Neural crest cell (in vitro differentiated cells): ENCODE results near the gene GPR152. TPM values are rescaled to one million over a fixed set of nuclear protein-coding genes. Genes with fewer than 3 reads are reported as not detected.

Experiments used
- DNase-seq: peaks from one replicate; pipeline ENCODE4 v3.0.0; 2021; ENCODE audit warnings: low read depth, mixed read lengths, low spot score
- H3K27ac Mint-ChIP-seq: one replicate; pipeline ENCODE4 v1.8.0; 2021; ENCODE audit warnings: mild to moderate bottlenecking, mixed read lengths; ENCODE audit not compliant: unreplicated experiment
- H3K27me3 Mint-ChIP-seq: 2 replicates; pipeline ENCODE4 v1.8.0; 2021; ENCODE audit warnings: low read depth, mild to moderate bottlenecking, mixed read lengths
- H3K36me3 Mint-ChIP-seq: 2 replicates; pipeline ENCODE4 v1.8.0; 2021; ENCODE audit warnings: low read depth, mild to moderate bottlenecking, mixed read lengths
- H3K4me1 Mint-ChIP-seq: 2 replicates; pipeline ENCODE4 v1.8.0; 2021; ENCODE audit warnings: mixed read lengths
- H3K4me3 Mint-ChIP-seq: one replicate; pipeline ENCODE4 v1.8.0; 2021; ENCODE audit warnings: mild to moderate bottlenecking, mixed read lengths
- H3K9me3 Mint-ChIP-seq: 2 replicates; pipeline ENCODE4 v1.8.0; 2021; ENCODE audit warnings: mixed read lengths
- total RNA-seq: library from RNA; stranded (reverse); gene quantifications from 2 replicates; pipeline ENCODE4 v1.2.1, GENCODE V29; 2021
- TF ChIP-seq, protein P1 (sequence below): fragments of 200-600 bp; sonication (generic); conservative IDR thresholded peaks from 2 replicates; pipeline ENCODE4 v1.5.0; 2021; ENCODE audit warnings: antibody characterized with exemption, mild to moderate bottlenecking

Gene GPR152
- total RNA-seq, 1 donor from 2014 or later: not detected

GRCh38 chr11:67455054-67455453, 2.5 kb upstream of the GPR152 start, which contains the start of gene CABP4:
Gene CABP4 (plus strand): TSS chr11:67455354. CDS start chr11:67455424, 70 bp downstream.
- Mint-ChIP-seq H3K27me3 (no peaks in the 10 kb centered on the region), H3K27ac (no peak within 1 kb of the TSS), H3K4me1 (peaks cover 6% of the 10 kb centered on the region), H3K4me3 (no peak within 1 kb of the TSS), H3K9me3 (no peaks in the 10 kb centered on the region), H3K36me3 (no peaks in the 10 kb centered on the region)
- no peak for DNase-seq
- TF ChIP-seq, protein P1, sequence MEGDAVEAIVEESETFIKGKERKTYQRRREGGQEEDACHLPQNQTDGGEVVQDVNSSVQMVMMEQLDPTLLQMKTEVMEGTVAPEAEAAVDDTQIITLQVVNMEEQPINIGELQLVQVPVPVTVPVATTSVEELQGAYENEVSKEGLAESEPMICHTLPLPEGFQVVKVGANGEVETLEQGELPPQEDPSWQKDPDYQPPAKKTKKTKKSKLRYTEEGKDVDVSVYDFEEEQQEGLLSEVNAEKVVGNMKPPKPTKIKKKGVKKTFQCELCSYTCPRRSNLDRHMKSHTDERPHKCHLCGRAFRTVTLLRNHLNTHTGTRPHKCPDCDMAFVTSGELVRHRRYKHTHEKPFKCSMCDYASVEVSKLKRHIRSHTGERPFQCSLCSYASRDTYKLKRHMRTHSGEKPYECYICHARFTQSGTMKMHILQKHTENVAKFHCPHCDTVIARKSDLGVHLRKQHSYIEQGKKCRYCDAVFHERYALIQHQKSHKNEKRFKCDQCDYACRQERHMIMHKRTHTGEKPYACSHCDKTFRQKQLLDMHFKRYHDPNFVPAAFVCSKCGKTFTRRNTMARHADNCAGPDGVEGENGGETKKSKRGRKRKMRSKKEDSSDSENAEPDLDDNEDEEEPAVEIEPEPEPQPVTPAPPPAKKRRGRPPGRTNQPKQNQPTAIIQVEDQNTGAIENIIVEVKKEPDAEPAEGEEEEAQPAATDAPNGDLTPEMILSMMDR: no peak

- H3K27ac Mint-ChIP-seq: no peak overlapping the region
Observed at GRCh38 chr11:67453816-67454732, 1.5 kb upstream of the GPR152 start.

GRCh38 chr11:67451658-67451976, 912 bp downstream of the GPR152 start:
- no peak for DNase-seq
- TF ChIP-seq, protein P1: no peak
- H3K27ac Mint-ChIP-seq: no peak overlapping the region

More at GRCh38 chr11:67453816-67454732, 1.5 kb upstream of the GPR152 start:
- no peaks in the 10 kb centered on the region for H3K36me3 Mint-ChIP-seq
- TF ChIP-seq, protein P1: no peak
- peaks cover 10% of the 10 kb centered on the region for H3K4me1 Mint-ChIP-seq
- no peak overlapping the region for H3K4me3 Mint-ChIP-seq
- DNase-seq: no peak
- H3K9me3 Mint-ChIP-seq: no peaks in the 10 kb centered on the region
- no peaks in the 10 kb centered on the region for H3K27me3 Mint-ChIP-seq

DNA sequence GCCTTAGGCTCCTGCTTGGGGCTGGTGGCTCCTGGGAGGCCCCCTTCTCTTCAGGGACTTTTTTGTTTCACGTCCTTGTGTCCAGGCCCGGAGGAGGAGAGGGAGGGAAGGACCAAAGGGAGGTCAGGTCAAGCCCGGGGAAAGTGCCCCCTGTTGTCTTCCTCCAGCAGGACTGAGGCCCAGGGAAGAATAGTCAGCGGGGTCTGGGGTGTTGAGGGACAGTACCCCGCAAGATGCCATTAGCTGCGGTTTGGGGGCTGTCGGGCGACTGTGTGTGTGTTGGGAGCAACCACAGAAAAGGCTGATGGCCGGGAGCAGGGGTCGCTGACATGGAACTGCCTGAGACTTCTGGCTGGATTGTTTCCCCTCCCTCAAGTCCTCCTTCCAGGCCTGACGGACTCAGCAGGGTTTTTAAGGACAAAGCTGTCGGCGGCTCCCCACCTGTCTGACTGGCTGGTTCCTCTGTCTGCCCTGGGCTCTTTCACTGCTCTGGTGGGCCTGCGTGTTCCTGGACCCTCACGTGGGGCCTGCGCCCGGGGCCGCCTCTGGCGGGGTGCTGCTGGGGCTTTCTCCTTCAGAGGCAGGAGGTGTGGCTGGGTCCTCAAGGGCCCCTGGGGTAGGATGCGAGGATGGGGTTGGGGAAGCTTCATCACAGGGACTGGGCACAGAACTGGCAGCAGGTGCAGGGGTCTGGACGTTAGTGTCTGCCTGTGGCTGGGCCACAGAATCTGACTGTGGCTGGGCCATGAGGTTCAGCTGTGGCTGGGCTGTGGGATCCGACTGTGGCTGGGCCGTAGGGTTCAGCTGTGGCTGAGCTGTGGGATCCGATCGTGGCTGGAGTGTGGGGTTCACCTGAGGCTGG, 1.5 kb downstream of the GPR152 start:
- DNase-seq: no peak

More at GRCh38 chr11:67451658-67451976, 912 bp downstream of the GPR152 start:
- no peaks in the 10 kb centered on the region for H3K9me3 Mint-ChIP-seq
- no peaks in the 10 kb centered on the region for H3K27me3 Mint-ChIP-seq
- H3K36me3 Mint-ChIP-seq: no peaks in the 10 kb centered on the region
- peaks cover 10% of the 10 kb centered on the region for H3K4me1 Mint-ChIP-seq
- H3K4me3 Mint-ChIP-seq: no peak overlapping the region

More for the DNA sequence above, 1.5 kb downstream of the GPR152 start:
- Mint-ChIP-seq H3K4me1 (peaks cover 10% of the 10 kb centered on the region), H3K9me3 (no peaks in the 10 kb centered on the region), H3K27ac (no peak overlapping the region), H3K27me3 (no peaks in the 10 kb centered on the region), H3K4me3 (peak overlapping the region; percentile 15), H3K36me3 (no peaks in the 10 kb centered on the region)
- TF ChIP-seq, protein P1: no peak
